GM21786 (cell line): ENCODE results near the gene TUBB3.
"Not testable (repeated sequence)": the region's sequence is repeated elsewhere in the genome, so short reads cannot be mapped to it uniquely, and the experiment has no call there.

Experiments used
- ATAC-seq: cut with Tn5 transposase; IDR thresholded peaks from one replicate; pipeline ENCODE4 v1.9.1; 2021; ENCODE audit not compliant: unreplicated experiment

The TUBB3 gene

DNA sequence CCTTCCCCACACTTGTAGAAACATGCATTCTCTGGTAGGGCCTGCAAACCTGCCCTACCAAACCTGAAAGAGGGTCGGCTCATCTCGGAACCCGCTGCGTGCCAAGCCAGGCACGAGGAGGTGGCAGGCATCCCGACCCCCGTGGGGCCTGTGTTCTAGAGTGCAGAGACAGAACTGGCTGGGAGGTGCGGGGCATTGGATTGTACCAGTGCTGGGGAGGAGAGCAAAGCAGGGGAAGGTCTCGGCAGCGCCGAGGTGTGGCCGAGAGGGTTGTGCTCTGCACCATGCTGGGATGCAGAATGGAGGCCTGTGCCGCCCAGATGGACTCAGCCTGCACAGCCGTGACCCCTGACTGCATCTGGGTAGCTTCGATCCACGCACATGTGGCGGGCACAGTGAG is 22.3 kb upstream of the TUBB3 start:
- no peak for ATAC-seq

DNA sequence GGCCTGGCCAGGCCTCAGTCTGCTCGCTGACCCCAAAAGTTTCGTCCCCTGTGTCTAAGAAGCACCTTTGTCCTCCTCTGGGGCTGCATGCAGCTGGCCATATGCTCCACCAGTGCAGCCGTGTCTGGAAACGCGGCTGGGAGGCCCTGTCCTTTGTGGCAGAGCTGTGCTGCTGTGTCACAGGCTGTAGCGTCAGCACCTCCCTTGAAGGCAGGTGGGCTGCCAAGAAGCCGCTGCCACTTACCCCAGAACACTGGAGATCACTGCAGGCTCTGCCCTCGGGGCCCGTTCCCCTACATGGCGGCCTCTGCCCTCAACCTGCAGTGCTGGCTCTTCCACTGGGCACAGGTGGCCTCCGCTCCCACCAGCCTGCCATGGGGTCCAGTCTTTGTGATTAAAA is 20.2 kb upstream of the TUBB3 start:
- no peak for ATAC-seq

- no peak for ATAC-seq
Measured at GRCh38 chr16:89903908-89904515, 19.1 kb upstream of the TUBB3 start.

- no peak for ATAC-seq
Measured at GRCh38 chr16:89904606-89905510, 18.3 kb upstream of the TUBB3 start.

DNA sequence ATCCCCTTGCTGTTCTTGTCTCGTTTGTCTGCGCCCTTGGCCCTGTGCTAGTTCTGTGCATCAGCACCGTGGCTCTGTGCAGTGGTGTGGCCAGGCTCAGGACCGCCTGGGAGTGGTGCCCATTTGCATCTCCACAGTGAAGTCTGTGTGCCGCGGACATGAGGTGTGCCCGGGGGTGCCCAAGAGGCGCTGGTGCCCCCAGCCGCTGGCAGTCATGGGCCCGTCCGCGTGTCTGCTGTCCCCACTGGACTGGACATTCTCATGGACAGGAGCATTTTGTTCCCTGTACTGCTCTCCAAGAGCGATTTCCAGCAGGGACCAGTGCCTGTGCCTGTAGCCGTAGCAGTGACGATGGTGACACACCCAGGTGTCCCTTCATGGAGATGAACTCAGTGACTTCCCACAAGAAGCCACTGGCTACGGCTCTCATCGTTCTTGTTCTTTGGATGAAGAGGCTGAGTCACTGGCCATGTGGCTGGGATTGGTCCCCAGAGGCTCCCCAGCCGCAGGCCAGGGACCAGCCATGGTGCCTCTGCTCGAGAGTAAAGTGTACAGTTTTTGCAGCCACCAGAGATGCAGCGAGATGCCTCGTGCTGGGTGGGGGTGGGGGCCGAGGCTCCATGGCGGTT is 17.5 kb upstream of the TUBB3 start:
- no peak for ATAC-seq

DNA sequence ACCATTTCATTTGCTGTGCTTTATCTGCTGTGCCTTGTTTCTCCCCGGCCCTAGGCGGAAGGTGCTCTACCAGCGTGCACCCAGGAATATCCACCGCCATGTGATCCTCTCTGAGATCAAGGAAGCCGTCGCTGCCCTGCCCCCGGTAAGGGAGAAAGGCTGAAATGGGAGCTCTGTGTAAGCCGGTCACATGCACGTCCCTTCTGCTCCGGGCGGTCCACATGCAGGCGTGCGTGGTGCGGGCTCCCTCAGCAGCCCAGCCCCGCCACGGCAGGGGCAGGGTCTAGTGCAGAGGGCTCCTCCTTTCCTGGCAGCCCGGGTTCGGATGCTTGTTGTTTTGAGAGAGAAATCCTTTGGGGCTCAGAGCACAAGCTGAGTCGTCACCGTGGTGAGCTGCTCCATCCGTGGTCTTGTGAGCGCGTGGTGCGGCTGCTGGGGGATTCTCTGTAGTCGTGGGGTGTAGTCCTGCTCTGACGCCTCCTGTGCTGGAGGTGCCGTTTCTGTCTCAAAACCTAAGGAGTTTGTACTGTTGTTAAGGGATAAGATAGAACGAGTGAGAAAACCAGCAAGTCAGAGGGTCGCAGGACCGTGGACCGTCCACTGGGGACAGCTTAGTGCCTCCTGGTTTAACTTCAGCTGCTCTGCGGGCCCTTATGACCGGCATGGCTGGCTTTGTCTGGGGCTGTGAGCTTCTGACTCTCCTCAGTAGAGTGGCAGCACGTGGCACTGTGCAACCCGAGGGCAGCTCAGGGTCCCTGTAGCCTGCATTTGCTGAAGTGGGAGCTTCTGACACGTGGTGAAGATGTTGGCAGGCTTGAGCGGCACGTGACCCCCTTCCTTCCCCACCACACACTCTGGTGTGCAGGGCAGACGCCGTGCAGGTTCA is 16.8 kb upstream of the TUBB3 start:
- no peak for ATAC-seq

DNA sequence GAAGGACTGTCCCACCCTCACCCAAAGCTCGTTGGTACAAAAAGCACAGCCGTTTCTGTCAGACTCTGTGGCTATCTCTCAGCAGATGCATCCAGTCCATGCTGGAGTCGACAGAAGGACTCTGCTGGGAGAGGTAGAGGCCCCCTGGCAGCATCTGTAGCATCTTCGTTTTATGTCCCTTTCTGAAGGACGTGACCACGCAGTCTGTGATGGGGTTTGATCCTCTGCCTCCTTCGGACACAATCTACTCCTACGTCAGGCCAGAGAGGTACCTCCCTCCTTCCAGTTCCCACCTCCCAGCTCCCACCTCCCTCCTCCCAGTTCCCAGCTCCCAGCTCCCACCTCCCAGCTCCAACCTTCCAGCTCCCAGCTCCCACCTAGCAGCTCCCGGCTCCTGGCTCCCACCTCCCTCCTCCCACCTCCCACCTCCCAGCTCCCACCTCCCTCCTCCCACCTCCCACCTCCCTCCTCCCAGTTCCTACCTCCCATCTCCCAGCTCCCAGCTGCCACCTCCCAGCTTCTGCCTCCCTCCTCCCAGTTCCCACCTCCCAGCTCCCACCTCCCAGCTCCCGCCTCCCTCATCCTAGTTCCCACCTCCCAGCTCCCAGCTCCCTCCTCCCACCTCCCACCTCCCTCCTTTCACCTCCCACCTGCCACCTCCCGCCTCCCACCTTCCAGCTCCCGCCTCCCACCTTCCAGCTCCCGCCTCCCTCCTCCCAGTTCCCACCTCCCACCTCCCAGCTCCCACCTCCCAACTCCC is 15.9 kb upstream of the TUBB3 start:
- ATAC-seq = no peak

GRCh38 chr16:89908236-89908635 is 14.9 kb upstream of the TUBB3 start:
- no peak for ATAC-seq

GRCh38 chr16:89909777-89910716 is 13.1 kb upstream of the TUBB3 start:
- no peak for ATAC-seq

DNA sequence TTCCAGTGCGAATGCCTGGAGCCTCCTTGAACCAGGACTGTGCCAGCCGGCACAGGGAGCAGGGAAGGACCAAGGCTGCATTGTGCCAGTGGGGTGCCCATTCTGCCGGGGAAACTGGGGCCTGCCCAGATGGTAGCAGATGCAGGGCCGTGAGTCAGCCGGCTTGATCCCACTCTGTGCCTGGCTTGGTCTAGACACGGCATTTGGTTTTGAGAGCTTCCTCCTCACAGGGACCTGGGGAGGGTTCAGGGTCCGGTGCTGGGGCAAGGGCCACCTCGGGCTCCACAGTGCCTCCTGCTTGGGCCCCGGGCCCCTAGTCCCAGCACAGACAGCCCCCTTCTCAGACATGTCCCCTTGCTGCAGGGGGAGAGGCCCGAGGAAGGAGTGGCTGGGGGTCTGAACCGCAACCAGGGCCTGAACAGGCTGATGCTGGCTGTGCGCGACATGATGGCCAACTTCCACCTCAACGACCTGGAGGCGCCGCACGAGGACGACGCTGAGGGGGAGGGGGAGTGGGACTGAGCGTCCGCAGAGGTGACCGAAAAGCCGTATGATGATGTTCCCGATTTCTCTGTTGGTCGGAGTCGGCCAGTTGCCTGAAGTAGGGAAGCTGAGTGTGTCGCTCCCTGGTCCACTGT is 12.3 kb upstream of the TUBB3 start:
- no peak for ATAC-seq

- ATAC-seq = no peak
Measured at GRCh38 chr16:89911375-89911774, 11.8 kb upstream of the TUBB3 start.

DNA sequence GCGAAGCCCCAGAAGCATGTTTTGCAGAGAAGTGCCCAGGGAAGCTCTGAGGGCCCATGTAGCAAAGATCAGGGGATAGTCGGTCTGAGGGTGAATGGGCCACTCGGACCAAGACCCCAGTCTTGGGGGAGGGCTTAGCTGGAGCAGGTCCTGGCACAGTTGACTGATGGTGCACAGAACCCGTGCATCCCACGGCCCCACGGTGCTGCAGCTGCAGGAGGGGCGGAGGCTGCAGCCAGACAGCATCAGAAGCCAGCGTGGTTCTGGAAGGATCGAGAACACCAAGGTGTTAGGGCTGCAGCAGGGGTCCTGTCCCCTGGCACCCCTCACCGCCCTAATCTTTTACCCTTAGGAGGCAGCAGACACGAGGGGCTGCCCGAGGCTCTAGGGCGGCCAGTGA is 11.0 kb upstream of the TUBB3 start:
- ATAC-seq = no peak

DNA sequence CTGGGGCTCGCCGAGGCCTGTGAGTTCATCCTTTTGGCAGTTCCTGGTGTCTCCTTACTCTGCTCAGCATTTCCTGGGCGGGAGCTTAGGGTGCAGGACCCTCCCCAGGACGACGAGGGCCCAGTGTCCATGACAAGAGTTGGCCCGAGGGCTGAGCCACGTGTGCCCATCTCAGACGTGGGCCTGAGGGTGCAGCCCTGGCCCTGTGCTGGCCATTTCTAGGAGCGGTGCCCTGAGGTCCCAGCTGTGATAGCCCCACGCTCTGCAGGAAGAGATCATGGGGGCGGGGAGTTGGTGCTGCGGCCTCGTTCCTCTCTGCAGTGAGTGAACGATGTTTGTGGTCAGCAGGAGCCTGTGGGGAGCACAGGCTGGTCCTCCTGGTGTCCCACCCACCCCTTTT is 10.5 kb upstream of the TUBB3 start:
- no peak for ATAC-seq

DNA sequence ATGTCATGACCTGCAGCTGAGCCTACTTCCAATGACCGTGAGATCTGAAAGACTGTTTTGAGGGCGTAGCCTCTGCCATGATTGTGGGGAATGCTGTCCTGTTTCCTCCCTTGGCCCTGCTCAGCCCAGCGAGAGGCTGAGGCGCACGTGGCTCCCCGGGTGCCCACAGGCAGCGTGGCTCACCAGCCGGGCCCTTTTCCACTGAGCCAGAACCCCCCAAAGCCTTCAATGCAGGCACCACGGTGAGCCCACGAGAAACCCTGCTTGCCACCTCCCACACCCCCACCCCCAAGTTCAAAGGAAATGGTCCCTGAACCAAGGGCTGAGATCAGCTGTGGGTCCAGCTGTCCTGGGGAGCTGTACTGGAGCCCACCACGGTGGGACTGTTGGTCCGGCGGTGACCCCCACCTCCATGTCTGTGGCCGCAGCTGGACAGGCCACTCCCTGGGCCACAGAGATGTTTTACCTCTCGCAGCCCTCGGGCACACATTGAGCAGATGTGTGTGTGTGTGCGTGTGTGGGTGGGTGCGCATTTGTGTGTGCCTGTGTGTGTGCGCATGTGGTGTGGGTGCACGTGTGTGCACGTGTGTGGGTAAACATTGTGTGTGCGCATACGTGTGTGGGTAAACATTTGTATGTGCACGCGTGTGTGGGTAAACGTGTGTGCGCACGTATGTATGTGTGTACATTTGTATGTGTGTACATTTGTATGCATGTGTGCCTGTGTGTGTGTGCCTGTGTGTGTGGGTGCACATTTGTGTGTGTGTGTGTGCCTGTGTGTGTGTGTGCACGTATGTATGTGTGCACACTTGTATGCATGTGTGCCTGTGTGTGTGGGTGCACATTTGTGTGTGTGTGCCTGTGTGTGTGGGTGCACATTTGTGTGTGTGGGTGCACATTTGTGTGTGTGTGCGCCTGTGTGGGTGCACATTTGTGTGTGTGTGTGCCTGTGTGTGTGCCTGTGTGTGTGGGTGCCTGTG is 9.4 kb upstream of the TUBB3 start:
- no peak for ATAC-seq

- ATAC-seq = not testable (repeated sequence)
Measured at GRCh38 chr16:89914642-89915285, 8.4 kb upstream of the TUBB3 start.

DNA sequence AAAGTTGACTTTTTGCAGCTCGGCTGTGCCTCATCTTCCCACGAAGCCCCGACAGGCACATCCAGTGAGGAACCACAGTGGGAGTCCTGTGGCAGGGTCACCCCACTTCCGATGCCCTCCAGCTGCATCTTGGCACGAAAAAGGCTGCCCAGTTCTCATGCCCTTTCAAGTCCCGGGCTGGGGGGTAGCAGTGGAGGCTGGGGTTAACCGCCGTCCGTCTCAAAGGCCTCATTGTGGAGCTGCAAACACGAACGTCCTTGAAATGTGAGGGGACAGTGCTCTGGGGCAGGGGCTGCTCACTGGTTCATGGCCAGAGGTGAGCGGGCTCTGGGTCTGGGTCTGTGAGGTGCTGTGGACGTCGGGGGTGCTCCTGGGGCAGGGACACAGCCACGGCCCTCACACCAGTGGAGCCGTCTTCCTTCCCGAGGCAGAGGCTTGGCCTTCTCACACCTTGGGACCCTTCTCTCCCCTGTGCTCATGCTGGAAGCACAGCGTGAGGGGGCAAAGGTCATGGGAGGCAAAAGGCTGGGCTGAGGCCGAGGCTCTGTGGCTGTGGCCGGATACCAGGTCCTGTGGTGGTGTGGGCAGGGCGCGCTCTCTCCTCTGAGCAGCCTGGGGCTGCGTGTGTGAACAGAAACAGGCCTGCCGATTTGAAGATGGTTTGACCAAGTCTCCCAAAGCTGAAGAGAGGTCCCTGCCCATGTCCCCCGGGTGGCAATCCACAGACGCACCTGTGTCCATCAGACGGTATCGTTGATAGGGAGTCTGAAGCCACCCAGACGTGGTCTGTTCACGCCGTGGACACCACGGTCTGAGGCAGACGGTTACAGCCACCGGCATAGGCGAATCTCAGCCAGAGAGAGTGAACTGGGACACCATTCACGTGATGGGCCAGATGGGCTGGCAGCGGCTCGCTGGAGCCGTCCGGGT is 7.6 kb upstream of the TUBB3 start:
- ATAC-seq = no peak
